PC-9 (cell line): ENCODE data around the gene P2RY8. TPM values are rescaled to one million over a fixed set of nuclear protein-coding genes. Genes with fewer than 3 reads are reported as not detected.

Source experiments
- BruUV-seq: library from RNA; stranded (reverse); fragments of 400-500 nt; replicated peaks from 2 replicates; lab custom pipeline; 2021; lab: Mats Ljungman, UMichigan
- CTCF ChIA-PET: fragments of 300-600 bp; sonication (Branson Sonifier 250); formaldehyde crosslinking; loops from one replicate; lab custom pipeline; 2022; ENCODE audit warnings: antibody characterized with exemption; lab: Charles Lee
- POLR2A ChIA-PET: fragments of 300-600 bp; sonication (Branson Sonifier 250); formaldehyde crosslinking; loops from one replicate; lab custom pipeline; 2022; ENCODE audit warnings: antibody characterized with exemption; ENCODE audit not compliant: unreplicated experiment; lab: Charles Lee
- DNase-seq, 2 experiments: peaks; one replicate each; pipeline versions ENCODE4 v3.0.0 to v3.0.0-alpha.2; 2015 to 2022; ENCODE audit warnings: mixed read lengths in 1 of 2
- H2AFZ ChIP-seq: fragments of 200-600 bp; sonication (generic); 2 replicates; pipeline ENCODE4 v1.8.1; 2017; ENCODE audit warnings: antibody characterized with exemption
- H3F3A ChIP-seq: fragments of 200-600 bp; sonication (generic); 2 replicates; pipeline ENCODE4 v1.8.1; 2017; ENCODE audit warnings: antibody characterized with exemption, mild to moderate bottlenecking, low read depth; ENCODE audit not compliant: insufficient read depth
- H3K27ac ChIP-seq: fragments of 200-600 bp; sonication (generic); 2 replicates; pipeline ENCODE4 v1.6.1; 2016; ENCODE audit warnings: mixed run types
- H3K27me3 ChIP-seq: fragments of 200-600 bp; sonication (generic); 2 replicates; pipeline ENCODE4 v1.6.1; 2016; ENCODE audit warnings: low read depth, mixed run types; ENCODE audit not compliant: insufficient read depth
- H3K36me3 ChIP-seq: fragments of 200-600 bp; sonication (generic); 2 replicates; pipeline ENCODE4 v1.6.1; 2016; ENCODE audit warnings: low read depth, mixed run types
- H3K4me1 ChIP-seq: fragments of 200-600 bp; sonication (generic); replicated peaks from 2 replicates; pipeline ENCODE4 v1.6.1; 2016; ENCODE audit warnings: mixed run types; ENCODE audit not compliant: insufficient read depth
- H3K4me2 ChIP-seq: fragments of 200-600 bp; sonication (generic); 2 replicates; pipeline ENCODE4 v1.6.1; 2017; ENCODE audit warnings: mixed run types
- H3K4me3 ChIP-seq: fragments of 200-600 bp; sonication (generic); 2 replicates; pipeline ENCODE4 v1.6.1; 2016; ENCODE audit warnings: mixed run types
- H3K79me2 ChIP-seq: fragments of 200-600 bp; sonication (generic); 2 replicates; pipeline ENCODE4 v1.6.1; 2017; ENCODE audit warnings: low read depth, mixed run types
- H3K9me2 ChIP-seq: fragments of 200-600 bp; sonication (generic); 2 replicates; pipeline ENCODE4 v1.8.1; 2017; ENCODE audit warnings: mild to moderate bottlenecking; ENCODE audit not compliant: insufficient read depth
- H3K9me3 ChIP-seq: fragments of 200-600 bp; sonication (generic); 2 replicates; pipeline ENCODE4 v1.8.1; 2016; ENCODE audit warnings: low read depth; ENCODE audit not compliant: insufficient read depth
- H4K20me1 ChIP-seq: fragments of 200-600 bp; sonication (generic); 2 replicates; pipeline ENCODE4 v1.8.1; 2017; ENCODE audit not compliant: insufficient read depth
- CTCF ChIP-seq: fragments of 200-600 bp; sonication (generic); conservative IDR thresholded peaks from 2 replicates; pipeline ENCODE4 v1.6.1; 2017; ENCODE audit warnings: mixed run types, antibody characterized with exemption, mild to moderate bottlenecking, moderate library complexity
- EZH2 ChIP-seq: fragments of 200-600 bp; sonication (generic); IDR thresholded peaks from 2 replicates; pipeline ENCODE4 v1.8.0; 2017; ENCODE audit warnings: antibody characterized with exemption, low read depth
- intact Hi-C: fragments of 100-400 bp; cut with micrococcal nuclease; formaldehyde crosslinking; loops from one replicate; pipeline ENCODE4 v1.10.0; 2022; ENCODE audit not compliant: unreplicated experiment
- total RNA-seq: library from RNA; stranded (reverse); gene quantifications from 2 replicates; pipeline ENCODE4 v1.2.3, GENCODE V29; 2021

Gene P2RY8
- total RNA-seq, 1 experiment from 2014 or later = not detected

- H3K27me3 ChIP-seq = no peaks in the 10 kb centered on the region
- peaks cover 15% of the 10 kb centered on the region; the same call in 1 of the 2 replicates for H3F3A ChIP-seq
- no peak overlapping the region for H3K4me2 ChIP-seq
- ChIA-PET POLR2A (no interaction called here), CTCF (no interaction called here)
- no peak overlapping the region for H2AFZ ChIP-seq
- H3K9me2 ChIP-seq = no peaks in the 10 kb centered on the region
- H3K79me2 ChIP-seq = no peaks in the 10 kb centered on the region
- H3K4me1 ChIP-seq = no peaks in the 10 kb centered on the region
- no peaks in the 10 kb centered on the region for H4K20me1 ChIP-seq
- no peak for DNase-seq
- no TSS peak for BruUV-seq
- H3K36me3 ChIP-seq = 0 out of 2 replicates have a peak, but pooled peaks cover 11% of the 10 kb centered on the region
- 0 out of 2 replicates have a peak, but pooled peaks cover 6% of the 10 kb centered on the region for H3K9me3 ChIP-seq
- no peak overlapping the region for H3K27ac ChIP-seq
- intact Hi-C loops = no loop called here
- no peak overlapping the region for H3K4me3 ChIP-seq
- TF ChIP-seq CTCF = no peak
- no peak for TF ChIP-seq EZH2
Measured at GRCh38 chrX:1424147-1424851, 112.7 kb downstream of the P2RY8 start.

- BruUV-seq = no TSS peak
- H3K79me2 ChIP-seq = no peaks in the 10 kb centered on the region
- H3K4me1 ChIP-seq = no peaks in the 10 kb centered on the region
- DNase-seq = no peak
- no peaks in the 10 kb centered on the region for H3K27me3 ChIP-seq
- H3K9me3 ChIP-seq = 0 out of 2 replicates have a peak, but pooled peaks cover 6% of the 10 kb centered on the region
- 0 out of 2 replicates have a peak, but pooled peaks cover 11% of the 10 kb centered on the region for H3K36me3 ChIP-seq
- H2AFZ ChIP-seq = no peak overlapping the region
- TF ChIP-seq CTCF (no peak), EZH2 (no peak)
- H3K4me2 ChIP-seq = no peak overlapping the region
- intact Hi-C loops = no loop called here
- peaks cover 25% of the 10 kb centered on the region; the same call in 1 of the 2 replicates for H3F3A ChIP-seq
- H3K9me2 ChIP-seq = no peaks in the 10 kb centered on the region
- no peaks in the 10 kb centered on the region for H4K20me1 ChIP-seq
- H3K4me3 ChIP-seq = no peak overlapping the region
- H3K27ac ChIP-seq = no peak overlapping the region
- ChIA-PET CTCF (no interaction called here), POLR2A (no interaction called here)
Measured at GRCh38 chrX:1423215-1423614, 113.8 kb downstream of the P2RY8 start.

GRCh38 chrX:1422135-1422465 is 114.9 kb downstream of the P2RY8 start:
- Histone ChIP-seq H3K4me2 (no peak overlapping the region), H3F3A (peaks cover 27% of the 10 kb centered on the region; the same call in 1 of the 2 replicates), H3K9me3 (0 out of 2 replicates have a peak, but pooled peaks cover 6% of the 10 kb centered on the region), H3K27me3 (no peaks in the 10 kb centered on the region), H3K27ac (no peak overlapping the region), H3K4me3 (no peak overlapping the region), H2AFZ (no peak overlapping the region), H3K36me3 (0 out of 2 replicates have a peak, but pooled peaks cover 11% of the 10 kb centered on the region), H4K20me1 (no peaks in the 10 kb centered on the region), H3K79me2 (no peaks in the 10 kb centered on the region), H3K4me1 (no peaks in the 10 kb centered on the region), H3K9me2 (no peaks in the 10 kb centered on the region)
- intact Hi-C loops = no loop called here
- no peak for DNase-seq
- TF ChIP-seq EZH2 (no peak), CTCF (no peak)
- ChIA-PET POLR2A (no interaction called here), CTCF (no interaction called here)
- no TSS peak for BruUV-seq
